Stimulated activated naive CD8-positive, alpha-beta T cell treated with anti-CD3 and anti-CD28 coated beads, Interleukin-15, amount 100 ng/mL, for 72 hours (primary cell): ENCODE measurements around the gene TPD52L2.
A peak's percentile ranks its signal among the peaks of the same experiment; 100 is the strongest.

ENCODE experiments used
- ATAC-seq: fragments of 150-1000 bp; cut with Tn5 transposase; 2 replicates; pipeline ENCODE4 v1.10.0; 2021; ENCODE audit warnings: mild to moderate bottlenecking, moderate library complexity
- DNase-seq, 2 donors: peaks; one replicate each; pipeline ENCODE4 v3.0.0; 2021 to 2022
- H3K27ac Mint-ChIP-seq, 2 donors: one replicate each; pipeline ENCODE4 v1.8.0; 2022; ENCODE audit warnings: mild to moderate bottlenecking in 2 of 2, mixed read lengths in 2 of 2, moderate library complexity in 2 of 2
- H3K27me3 Mint-ChIP-seq: one replicate; pipeline ENCODE4 v1.8.0; 2022; ENCODE audit warnings: mixed read lengths
- H3K4me1 Mint-ChIP-seq: one replicate; pipeline ENCODE4 v1.8.0; 2022; ENCODE audit warnings: mild to moderate bottlenecking, mixed read lengths
- H3K4me3 Mint-ChIP-seq, 2 donors: one replicate each; pipeline ENCODE4 v1.8.0; 2022; ENCODE audit warnings: mild to moderate bottlenecking in 2 of 2, mixed read lengths in 2 of 2, moderate library complexity in 1 of 2
- H3K9me3 Mint-ChIP-seq, 2 donors: one replicate each; pipeline ENCODE4 v1.8.0; 2022; ENCODE audit warnings: mixed read lengths in 2 of 2

The TPD52L2 gene

GRCh38 chr20:63939061-63939935 is 74.2 kb downstream of the TPD52L2 start:
- Mint-ChIP-seq H3K4me3 (no peak overlapping the region), H3K27me3 (no peaks in the 10 kb centered on the region), H3K27ac (no peak overlapping the region), H3K9me3 (no peaks in the 10 kb centered on the region), H3K4me1 (peaks cover 26% of the 10 kb centered on the region)
- ATAC-seq (peak; percentile 6), DNase-seq (peak in 1 of 2 donors; percentile 12)

DNA sequence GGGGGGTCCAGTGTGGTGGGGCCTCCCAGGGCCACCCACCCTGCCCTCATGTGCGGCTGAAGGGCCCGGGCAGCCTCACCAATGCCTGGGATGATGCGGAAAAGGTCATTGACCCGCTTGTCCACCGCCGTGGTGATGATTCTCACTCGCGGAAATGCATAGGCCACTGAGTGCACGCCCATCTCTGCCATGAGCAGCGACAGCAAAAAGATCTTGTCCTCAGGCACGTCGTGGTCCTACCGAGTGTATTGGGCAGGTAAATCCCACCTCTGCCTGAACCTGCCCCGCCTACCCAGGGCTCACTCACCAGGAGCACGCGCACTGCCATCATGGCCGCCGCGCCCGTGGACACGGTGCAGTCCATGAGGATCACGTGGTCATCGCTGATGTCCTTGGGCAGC is 75.0 kb downstream of the TPD52L2 start:
- H3K4me1 Mint-ChIP-seq = peaks cover 26% of the 10 kb centered on the region
- ATAC-seq (no peak), DNase-seq (no peak)
- H3K9me3 Mint-ChIP-seq = no peaks in the 10 kb centered on the region
- H3K27ac Mint-ChIP-seq = peak overlapping the region in 1 of 2 donors; percentile 20
- no peaks in the 10 kb centered on the region for H3K27me3 Mint-ChIP-seq
- no peak overlapping the region for H3K4me3 Mint-ChIP-seq

- Mint-ChIP-seq H3K9me3 (no peaks in the 10 kb centered on the region), H3K4me3 (peak overlapping the region in 1 of 2 donors; percentile 44), H3K4me1 (peaks cover 30% of the 10 kb centered on the region), H3K27me3 (no peaks in the 10 kb centered on the region), H3K27ac (peak overlapping the region in 1 of 2 donors; percentile 59)
- DNase-seq = peak in 1 of 2 donors; percentile 17
- ATAC-seq = no peak
These were observed 75.6 kb downstream of the TPD52L2 start for GRCh38 chr20:63940472-63941266.
